ENCODE results near the gene HDGFL2.
A peak's percentile ranks its signal among the peaks of the same experiment; 100 is the strongest.
"Not testable (repeated sequence)": the region's sequence is repeated elsewhere in the genome, so short reads cannot be mapped to it uniquely, and the experiment has no call there.

HDGFL2 gene

DNA sequence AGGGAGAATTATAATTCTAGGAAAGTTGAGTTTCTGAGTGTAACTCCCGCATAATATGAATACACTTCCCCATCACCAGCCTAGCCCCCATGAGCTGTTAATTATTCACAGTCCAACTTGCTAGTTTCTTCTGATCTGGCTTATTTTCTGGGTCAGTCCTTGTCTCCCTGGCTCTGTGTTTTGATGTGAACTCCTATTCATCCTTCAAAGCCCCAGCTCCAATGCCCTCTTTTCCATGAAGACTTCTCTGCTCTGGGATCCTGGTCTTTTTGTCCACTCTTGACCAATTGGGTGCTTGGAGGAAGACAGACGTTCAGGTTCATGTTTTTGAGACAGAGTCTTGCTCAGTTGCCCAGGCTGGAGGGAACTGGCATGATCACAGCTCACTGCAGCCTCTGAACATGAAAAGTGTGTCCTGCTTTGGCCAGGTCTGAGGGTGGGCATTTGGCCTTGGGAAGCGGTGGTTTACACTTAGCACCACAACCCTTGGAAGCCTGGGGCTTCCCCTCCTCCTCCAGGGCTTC lies 67.1 kb downstream of the HDGFL2 start:
- intact Hi-C loops (cut with DNase I): no loop called here
- DNase-seq: no peak

DNA sequence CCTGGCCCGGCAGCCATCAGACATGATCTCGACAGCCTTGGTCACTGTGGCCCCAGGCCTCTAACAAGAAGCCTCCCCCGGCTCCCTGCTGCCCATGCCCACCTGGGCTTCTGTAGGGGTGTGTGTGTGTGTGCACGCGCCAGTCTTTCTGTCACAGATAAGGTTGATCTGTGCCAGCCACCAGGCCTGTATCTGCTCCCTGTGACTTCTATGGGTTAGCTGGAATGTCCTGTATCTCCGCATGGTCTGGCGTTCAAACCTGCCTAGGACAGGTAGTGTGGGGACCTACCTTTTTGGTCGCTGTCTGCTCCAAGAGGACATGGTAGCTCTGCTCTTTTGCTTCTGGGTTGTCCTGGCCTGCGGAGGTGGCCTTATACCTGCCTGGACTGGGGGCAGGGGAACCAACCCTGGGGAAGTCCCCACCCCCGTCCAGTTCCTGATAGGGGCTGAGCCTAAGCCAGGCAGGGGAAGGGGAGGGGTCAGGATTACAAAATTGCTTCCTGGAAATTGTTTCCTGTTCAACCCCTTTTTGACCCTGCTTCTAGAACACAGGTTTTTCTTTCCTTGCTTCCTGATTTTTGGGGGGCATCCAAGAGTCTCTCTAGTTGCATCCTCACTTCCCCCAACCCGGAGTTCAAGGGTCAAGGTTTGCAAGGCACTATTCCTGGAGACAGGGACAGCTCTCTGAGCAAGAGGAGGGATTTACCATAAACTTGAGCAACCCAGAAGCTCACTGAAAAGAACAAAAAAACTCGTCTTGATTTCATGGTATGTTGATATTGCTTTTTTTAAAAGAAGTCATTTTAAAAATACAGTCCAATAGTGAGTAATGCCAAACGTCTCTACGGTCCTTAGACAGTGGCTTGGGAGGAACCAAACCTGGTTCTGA lies 67.8 kb downstream of the HDGFL2 start, which contains the start of gene LRG1:
Gene LRG1 (minus strand): TSS at position 344 of the 889 bp plus-strand sequence. CDS start 23 bp downstream, at position 321.
- intact Hi-C loops (cut with DNase I): no loop called here
- DNase-seq: peak in 16 of 42 donors; percentile 10 to 62 (median 28)

DNA sequence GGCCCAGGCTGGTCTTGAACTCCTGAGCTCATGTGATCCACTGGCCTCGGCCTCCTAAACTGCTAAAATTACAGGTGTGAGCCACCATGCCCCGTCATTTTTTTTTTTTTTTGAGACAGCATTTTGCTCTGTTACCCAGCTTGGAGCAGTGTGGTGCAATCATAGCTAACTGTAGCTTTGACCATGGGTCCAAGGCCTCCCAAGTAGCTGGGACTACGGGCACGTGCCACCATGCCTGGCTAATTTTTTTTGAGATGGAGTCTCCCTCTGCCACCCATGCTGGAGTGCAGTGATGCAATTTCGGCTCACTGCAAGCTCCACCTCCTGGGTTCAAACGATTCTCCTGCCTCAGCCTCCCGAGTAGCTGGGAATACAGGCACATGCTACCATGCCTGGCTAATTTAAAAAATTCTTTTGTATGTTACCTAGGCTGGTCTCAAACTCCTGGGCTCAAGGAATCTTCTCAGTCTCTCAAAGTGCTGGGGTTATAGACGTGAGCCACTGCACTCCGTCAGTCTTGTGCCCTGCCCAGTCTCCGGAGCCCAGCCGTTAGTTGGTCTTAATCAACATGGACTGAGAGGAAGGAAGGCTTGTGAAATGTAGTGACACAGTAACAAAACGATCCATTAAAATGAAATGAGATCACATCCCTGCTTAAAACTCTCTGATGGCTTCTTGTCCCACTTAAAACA lies 69.2 kb downstream of the HDGFL2 start:
- DNase-seq: no peak
- intact Hi-C loops (cut with DNase I): no loop called here

DNA sequence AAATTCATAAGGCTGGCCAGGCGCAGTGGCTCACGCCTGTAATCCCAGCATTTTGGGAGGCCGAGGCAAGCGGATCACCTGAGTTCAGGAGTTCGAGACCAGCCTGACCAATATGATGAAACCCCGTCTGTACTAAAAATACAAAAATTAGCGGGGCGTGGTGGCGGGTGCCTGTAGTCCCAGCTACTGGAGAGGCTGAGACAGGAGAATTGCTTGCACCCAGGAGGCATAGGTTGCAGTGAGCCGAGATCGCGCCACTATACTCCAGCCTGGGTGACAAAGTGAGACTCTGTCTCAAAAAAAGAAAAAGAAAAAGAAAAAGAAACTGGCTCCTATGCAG lies 69.7 kb downstream of the HDGFL2 start:
- DNase-seq; intact Hi-C loops (cut with DNase I): not testable (repeated sequence)

DNA sequence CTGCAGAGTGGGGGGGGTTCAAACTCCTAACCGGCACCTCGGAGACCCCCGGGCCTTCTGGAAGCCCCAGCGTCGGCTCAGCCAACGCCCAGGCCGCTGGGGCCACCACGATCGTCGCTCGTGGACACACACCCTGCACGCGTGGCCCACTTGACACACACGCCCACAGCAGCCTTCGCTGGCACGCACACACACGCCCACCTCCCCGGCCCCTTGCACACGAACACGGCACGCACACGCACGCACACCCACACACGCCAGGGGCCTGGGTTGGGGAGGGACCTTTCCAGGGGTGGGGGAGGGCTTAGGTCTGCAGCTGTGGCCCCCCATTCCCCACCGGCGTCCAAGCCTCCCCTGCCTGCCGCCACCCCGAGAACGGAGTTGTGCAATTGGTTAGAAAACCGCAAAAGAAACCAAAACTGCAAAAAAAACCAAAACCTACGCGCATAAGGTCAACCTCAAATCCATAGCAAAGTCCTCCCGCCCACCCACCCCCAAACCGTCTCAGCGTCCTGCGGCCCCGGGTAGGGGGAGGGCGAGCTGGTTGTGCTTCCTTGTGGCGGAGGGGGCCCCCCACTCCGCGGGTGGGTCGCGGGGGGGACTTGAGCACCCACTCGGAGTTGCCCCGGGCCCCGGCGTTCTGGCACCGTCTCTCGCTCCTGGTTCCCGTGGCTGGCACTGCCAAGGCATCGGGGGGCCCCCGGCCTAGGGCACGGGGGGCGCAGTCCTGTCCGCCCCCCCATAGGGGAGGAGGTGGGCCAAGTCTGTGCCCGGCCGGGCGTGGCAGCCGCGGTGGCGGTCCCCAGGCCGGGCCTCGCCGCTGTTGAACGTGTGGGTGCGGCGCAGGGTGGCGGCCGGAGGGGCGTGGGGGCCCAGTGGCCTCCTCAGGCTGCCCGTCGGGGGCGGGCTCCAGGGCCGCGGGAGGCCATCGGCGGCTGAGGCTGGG lies 71.1 kb downstream of the HDGFL2 start:
- intact Hi-C loops (cut with DNase I): no loop called here
- DNase-seq: no peak

DNA sequence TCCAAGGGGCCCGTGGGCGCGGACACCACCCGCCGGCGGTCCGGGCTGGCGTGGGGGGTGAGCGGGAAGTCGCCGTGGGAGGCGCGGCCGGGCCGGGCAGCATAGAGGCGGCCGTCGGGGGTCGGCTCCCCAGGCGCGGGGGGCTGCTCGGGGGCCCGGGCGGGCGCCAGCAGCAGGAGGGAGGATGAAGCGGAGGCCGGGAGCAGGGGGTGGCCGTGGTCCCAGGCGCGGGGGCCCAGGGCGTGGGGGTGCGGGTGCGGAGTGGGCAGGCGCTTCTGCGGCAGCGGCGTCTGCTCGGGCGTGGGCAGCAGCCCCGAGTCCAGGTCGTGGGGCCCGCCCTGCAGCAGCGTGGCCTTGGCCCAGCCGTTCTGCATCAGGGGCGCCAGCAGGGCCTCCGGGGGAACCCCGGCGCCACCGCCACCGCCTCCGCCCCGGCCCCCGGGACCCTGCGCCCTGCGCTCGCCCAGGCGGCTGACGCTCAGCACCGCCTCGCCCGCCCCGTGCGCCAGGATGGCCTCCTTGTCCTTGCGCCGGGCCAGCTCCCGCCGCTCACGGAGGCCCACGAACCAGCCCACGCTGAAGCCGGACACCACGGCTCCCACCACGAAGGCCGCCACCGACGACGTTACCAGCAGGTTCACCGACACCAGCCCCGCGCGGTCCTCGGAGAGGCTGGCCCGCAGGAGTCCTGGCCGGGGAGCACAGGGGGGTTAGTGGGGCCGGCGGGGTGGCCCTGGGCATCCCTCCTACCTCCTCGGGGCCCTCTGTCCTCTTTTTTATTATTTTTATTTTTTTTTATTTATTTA lies 71.9 kb downstream of the HDGFL2 start:
- DNase-seq: no peak
- intact Hi-C loops (cut with DNase I): no loop called here

DNA sequence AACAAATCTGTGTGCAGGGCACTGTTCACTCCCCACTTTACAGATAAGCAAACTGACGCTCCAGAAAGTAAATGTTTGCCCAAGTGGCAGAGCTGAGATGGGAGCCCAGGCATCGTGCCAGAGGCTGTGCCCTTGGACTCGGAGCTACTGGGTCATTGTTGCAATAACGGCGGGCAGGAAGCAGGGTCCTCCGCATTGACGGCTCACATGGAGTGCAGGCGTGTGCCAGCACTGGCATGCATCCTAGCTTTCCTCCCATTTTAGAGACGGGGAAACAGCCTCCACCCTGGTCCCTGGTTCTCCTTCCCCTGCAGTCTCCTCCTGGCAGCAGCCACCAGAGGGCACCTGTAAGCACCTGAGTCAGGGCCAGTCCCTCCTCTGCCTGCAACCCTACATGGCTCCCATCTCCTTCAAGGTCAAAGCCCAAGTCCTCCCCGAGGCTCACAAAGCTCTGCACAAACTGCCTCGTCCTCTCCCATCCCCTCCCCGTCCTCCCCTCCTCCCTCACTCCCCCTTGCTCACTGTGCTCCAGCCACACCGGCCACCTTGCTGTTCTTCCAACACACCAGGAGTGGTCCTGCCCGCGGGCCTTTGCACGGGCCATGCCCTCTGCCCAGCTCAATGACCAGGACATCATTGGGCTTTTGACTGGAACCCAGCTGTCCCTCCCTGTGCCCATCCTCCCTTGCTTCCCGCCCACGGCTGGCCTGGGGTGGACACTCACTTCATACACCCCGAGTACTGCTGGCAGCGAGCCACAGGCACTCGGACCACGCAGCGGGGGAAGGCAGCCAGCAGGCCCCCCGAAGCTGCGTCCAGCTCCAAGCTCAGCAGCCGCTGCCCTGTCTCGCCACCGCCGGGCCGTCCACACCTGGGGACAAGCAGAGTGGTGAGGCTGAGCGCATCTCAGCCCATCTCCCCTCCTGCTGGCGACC lies 75.5 kb downstream of the HDGFL2 start:
- intact Hi-C loops (cut with DNase I): no loop called here
- DNase-seq: peak in 6 of 42 donors; percentile 17 to 52 (median 34)

DNA sequence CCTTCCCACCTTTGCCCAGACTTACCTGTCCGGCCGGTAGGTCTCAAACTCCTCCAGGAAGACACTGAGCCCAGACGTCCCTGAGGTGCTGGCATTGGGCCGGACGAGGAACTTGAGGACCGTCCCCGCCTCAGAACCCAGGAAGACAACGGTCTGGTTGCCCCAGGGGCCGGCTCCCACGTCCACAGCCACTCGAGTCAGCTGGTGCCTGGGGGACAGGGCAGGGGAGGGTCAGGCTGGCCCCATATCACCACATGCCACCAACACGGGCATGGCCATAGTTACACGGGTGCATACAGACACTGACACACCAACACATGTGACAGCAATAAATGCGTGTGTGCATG lies 76.1 kb downstream of the HDGFL2 start:
- intact Hi-C loops (cut with DNase I): no loop called here
- DNase-seq: no peak

DNA sequence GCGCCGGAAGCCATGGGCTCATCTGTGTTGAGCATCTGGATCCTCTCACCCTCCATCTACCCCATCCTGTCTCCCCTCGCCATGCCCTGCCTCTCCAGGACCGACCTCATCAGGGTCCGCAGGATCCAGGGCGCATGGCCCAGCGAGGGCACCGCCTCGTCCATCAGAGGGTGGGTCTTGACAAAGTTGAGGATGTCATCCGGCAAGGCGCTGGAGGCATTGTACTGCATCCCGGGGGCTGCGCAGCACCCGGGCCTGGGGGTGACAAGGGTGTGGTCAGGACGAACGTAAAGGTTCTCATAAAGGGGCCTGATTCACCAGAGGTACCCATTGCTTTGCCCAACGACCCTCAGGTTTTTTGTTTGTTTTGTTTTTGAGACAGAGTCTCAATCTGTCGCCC lies 77.9 kb downstream of the HDGFL2 start:
- intact Hi-C loops (cut with DNase I): no loop called here
- no peak for DNase-seq

DNA sequence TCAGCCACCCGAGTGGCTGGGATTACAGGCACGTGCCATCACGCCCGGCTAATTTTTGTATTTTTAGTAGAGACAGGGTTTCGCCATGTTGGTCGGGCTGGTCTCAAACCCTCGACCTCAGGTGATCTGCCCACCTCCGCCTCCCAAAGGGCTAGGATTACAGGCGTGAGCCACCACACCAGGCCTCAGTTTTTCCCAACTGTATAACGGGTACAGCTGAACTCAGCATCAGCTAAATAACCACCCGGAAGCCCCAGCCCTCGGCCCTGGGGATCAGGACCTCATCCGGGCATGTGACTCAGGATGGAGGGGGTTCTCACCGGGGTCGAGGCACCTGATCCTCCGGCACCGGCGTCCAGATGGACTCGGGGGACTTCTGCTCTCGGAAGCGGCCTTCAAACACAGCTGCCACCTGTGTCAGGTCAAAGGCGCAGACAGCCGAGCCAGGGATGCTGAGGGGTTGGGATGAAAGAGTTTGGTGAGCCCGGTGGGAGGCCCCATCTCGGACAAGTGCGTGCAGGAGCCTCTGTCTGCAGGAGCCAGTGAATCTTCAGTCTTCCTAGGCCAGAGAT lies 78.5 kb downstream of the HDGFL2 start:
- intact Hi-C loops (cut with DNase I): no loop called here
- DNase-seq: no peak

All from head of caudate nucleus (tissue), 42 donors.